ENCODE data around the gene LRRN4. TPM values are rescaled to one million over a fixed set of nuclear protein-coding genes. Genes with fewer than 3 reads are reported as not detected.

LRRN4 gene
- total and polyA plus RNA-seq, 9 of the 15 experiments (the other 6 are each of a cell fraction or from before 2014, with no cell fraction given): not detected

- TF ChIP-seq MGA (IDR thresholded peaks at IDR 0.05) (no peak), CEBPG (CRISPR knock-in tag; IDR thresholded peaks at IDR 0.05) (no peak), CEBPG (tag; conservative IDR thresholded peaks at IDR 0.05 in 1 of 2, IDR thresholded peaks at IDR 0.05 in 1 of 2) (no peak), ZFP36 (IDR thresholded peaks at IDR 0.05; ENCODE audit: low read depth, low read length, partially characterized antibody) (no peak), KLF13 (tag; IDR thresholded peaks at IDR 0.05; ENCODE audit: borderline replicate concordance, low read depth) (no peak), HNRNPL (IDR thresholded peaks at IDR 0.05; ENCODE audit: low read depth, low read length) (no peak), MECOM (CRISPR knock-in tag; IDR thresholded peaks at IDR 0.05) (no peak), CXXC5 (CRISPR knock-in tag; IDR thresholded peaks at IDR 0.05) (no peak)
- TF ChIP-seq, protein P1, sequence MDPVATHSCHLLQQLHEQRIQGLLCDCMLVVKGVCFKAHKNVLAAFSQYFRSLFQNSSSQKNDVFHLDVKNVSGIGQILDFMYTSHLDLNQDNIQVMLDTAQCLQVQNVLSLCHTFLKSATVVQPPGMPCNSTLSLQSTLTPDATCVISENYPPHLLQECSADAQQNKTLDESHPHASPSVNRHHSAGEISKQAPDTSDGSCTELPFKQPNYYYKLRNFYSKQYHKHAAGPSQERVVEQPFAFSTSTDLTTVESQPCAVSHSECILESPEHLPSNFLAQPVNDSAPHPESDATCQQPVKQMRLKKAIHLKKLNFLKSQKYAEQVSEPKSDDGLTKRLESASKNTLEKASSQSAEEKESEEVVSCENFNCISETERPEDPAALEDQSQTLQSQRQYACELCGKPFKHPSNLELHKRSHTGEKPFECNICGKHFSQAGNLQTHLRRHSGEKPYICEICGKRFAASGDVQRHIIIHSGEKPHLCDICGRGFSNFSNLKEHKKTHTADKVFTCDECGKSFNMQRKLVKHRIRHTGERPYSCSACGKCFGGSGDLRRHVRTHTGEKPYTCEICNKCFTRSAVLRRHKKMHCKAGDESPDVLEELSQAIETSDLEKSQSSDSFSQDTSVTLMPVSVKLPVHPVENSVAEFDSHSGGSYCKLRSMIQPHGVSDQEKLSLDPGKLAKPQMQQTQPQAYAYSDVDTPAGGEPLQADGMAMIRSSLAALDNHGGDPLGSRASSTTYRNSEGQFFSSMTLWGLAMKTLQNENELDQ (CRISPR knock-in tag; IDR thresholded peaks at IDR 0.05; ENCODE audit: borderline replicate concordance): no peak
- TF ChIP-seq, protein P2, sequence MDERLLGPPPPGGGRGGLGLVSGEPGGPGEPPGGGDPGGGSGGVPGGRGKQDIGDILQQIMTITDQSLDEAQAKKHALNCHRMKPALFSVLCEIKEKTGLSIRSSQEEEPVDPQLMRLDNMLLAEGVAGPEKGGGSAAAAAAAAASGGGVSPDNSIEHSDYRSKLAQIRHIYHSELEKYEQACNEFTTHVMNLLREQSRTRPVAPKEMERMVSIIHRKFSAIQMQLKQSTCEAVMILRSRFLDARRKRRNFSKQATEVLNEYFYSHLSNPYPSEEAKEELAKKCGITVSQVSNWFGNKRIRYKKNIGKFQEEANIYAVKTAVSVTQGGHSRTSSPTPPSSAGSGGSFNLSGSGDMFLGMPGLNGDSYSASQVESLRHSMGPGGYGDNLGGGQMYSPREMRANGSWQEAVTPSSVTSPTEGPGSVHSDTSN (CRISPR knock-in tag; IDR thresholded peaks at IDR 0.05; ENCODE audit: low read depth): no peak
- TF ChIP-seq, protein P2 (tag; conservative IDR thresholded peaks at IDR 0.05; ENCODE audit: low read depth): no peak
These were observed 27.4 kb upstream of the LRRN4 start (continued) for GRCh38 chr20:6081236-6081635.
